ENCODE measurements around the gene VPS52.

Gene VPS52
- long read RNA-seq, transcript VPS52-212 (20 exons, 2,960 nt) = major isoform, 67 of 86 reads
- long read RNA-seq, partial matches to known transcripts = 5 of 86 reads
- long read RNA-seq, other reads (novel, unspliced or antisense) = 14 of 86 reads

- no peaks in the 10 kb centered on the region for H3K27me3 ChIP-seq (ENCODE audit: insufficient read depth, poor library complexity, severe bottlenecking)
- DNase-seq (ENCODE audit: low read depth in 1 of 2, low spot score in 1 of 2) = peak; percentile 97 to 98
- peak; percentile 97 for TF ChIP-seq GABPA (IDR thresholded peaks at IDR 0.05; ENCODE audit: low read depth)
- no peak for TF ChIP-seq CTCF (IDR thresholded peaks at IDR 0.05; ENCODE audit: insufficient read depth, low read length)
- TF ChIP-seq POLR2AphosphoS5 (IDR thresholded peaks at IDR 0.05; ENCODE audit: low read depth) = peak; percentile 100
- peak; percentile 82 for TF ChIP-seq REST (IDR thresholded peaks at IDR 0.05; ENCODE audit: insufficient replicate concordance, low read depth)
- peak; percentile 77; the same call in 1 of the 2 replicates for TF ChIP-seq SPI1 (IDR thresholded peaks at IDR 0.05; ENCODE audit: borderline replicate concordance, low read depth)
- peak within 1 kb of the TSS; percentile 97 for H3K27ac ChIP-seq (replicated peaks)
- H3K4me3 ChIP-seq (replicated peaks; ENCODE audit: insufficient read depth, low read length) = peak within 1 kb of the TSS; percentile 73
These were observed at the start of gene VPS52, which contains the start of gene RPS18 for GRCh38 chr6:33271468-33272274. Gene VPS52 (minus strand): TSS chr6:33271876. CDS start chr6:33271675, 201 bp downstream. Gene RPS18 (plus strand): TSS chr6:33272075. CDS start chr6:33272120, 45 bp downstream.

GRCh38 chr6:33321227-33321626 is 49.6 kb upstream of the VPS52 start:
- Histone ChIP-seq H3K4me3 (replicated peaks; ENCODE audit: insufficient read depth, low read length) (no peak overlapping the region), H3K27ac (replicated peaks) (no peak overlapping the region; the same call in 1 of the 2 replicates), H3K27me3 (ENCODE audit: insufficient read depth, poor library complexity, severe bottlenecking) (no peaks in the 10 kb centered on the region)
- TF ChIP-seq SPI1 (IDR thresholded peaks at IDR 0.05; ENCODE audit: borderline replicate concordance, low read depth) (no peak), POLR2AphosphoS5 (IDR thresholded peaks at IDR 0.05; ENCODE audit: low read depth) (no peak), CTCF (IDR thresholded peaks at IDR 0.05; ENCODE audit: insufficient read depth, low read length) (no peak), GABPA (IDR thresholded peaks at IDR 0.05; ENCODE audit: low read depth) (no peak), REST (IDR thresholded peaks at IDR 0.05; ENCODE audit: insufficient replicate concordance, low read depth) (no peak)
- DNase-seq (ENCODE audit: low read depth in 1 of 2, low spot score in 1 of 2) = no peak

GRCh38 chr6:33320315-33321181 is 48.9 kb upstream of the VPS52 start:
- H3K27me3 ChIP-seq (ENCODE audit: insufficient read depth, poor library complexity, severe bottlenecking) = no peaks in the 10 kb centered on the region
- DNase-seq (ENCODE audit: low read depth in 1 of 2, low spot score in 1 of 2) = no peak
- TF ChIP-seq GABPA (IDR thresholded peaks at IDR 0.05; ENCODE audit: low read depth) = no peak
- TF ChIP-seq REST (IDR thresholded peaks at IDR 0.05; ENCODE audit: insufficient replicate concordance, low read depth) = no peak
- no peak for TF ChIP-seq POLR2AphosphoS5 (IDR thresholded peaks at IDR 0.05; ENCODE audit: low read depth)
- no peak for TF ChIP-seq CTCF (IDR thresholded peaks at IDR 0.05; ENCODE audit: insufficient read depth, low read length)
- TF ChIP-seq SPI1 (IDR thresholded peaks at IDR 0.05; ENCODE audit: borderline replicate concordance, low read depth) = no peak
- no peak overlapping the region for H3K27ac ChIP-seq (replicated peaks)
- no peak overlapping the region for H3K4me3 ChIP-seq (replicated peaks; ENCODE audit: insufficient read depth, low read length)

All from HL-60 (cell line).